ENCODE measurements around the gene LRMDA. TPM values are rescaled to one million over a fixed set of nuclear protein-coding genes. Genes with fewer than 3 reads are reported as not detected.

LRMDA gene
- polyA plus RNA-seq, 3 donors: 39.8 to 59.6 (median 56.4) TPM

DNA sequence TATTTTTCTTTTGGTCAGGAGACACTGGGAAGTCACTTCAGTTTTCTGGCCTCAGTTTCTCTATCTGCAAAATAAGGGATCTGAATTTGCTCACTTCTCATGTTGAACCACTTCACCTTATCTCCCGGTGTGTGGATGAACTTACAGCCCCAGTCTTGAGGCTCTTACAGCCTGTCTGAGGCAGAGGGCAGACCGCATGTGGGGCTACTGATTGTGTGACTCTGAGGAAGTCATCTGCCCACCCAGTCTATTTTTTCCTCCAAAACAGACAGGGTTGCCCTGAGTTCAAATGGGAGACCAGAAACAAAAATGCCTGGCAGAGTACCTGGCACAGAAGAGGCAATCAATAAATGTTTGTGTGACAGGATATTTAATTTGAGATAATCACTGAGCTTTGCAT is 78.3 kb downstream of the LRMDA start:
- TF ChIP-seq, protein P1, sequence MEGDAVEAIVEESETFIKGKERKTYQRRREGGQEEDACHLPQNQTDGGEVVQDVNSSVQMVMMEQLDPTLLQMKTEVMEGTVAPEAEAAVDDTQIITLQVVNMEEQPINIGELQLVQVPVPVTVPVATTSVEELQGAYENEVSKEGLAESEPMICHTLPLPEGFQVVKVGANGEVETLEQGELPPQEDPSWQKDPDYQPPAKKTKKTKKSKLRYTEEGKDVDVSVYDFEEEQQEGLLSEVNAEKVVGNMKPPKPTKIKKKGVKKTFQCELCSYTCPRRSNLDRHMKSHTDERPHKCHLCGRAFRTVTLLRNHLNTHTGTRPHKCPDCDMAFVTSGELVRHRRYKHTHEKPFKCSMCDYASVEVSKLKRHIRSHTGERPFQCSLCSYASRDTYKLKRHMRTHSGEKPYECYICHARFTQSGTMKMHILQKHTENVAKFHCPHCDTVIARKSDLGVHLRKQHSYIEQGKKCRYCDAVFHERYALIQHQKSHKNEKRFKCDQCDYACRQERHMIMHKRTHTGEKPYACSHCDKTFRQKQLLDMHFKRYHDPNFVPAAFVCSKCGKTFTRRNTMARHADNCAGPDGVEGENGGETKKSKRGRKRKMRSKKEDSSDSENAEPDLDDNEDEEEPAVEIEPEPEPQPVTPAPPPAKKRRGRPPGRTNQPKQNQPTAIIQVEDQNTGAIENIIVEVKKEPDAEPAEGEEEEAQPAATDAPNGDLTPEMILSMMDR (IDR thresholded peaks at IDR 0.05): no peak
- H3K36me3 Mint-ChIP-seq: peaks cover 9 to 25% of the 10 kb centered on the region in 2 donors
- no peaks in the 10 kb centered on the region for H3K27me3 ChIP-seq (ENCODE audit: control insufficient read depth in 2 of 2, insufficient read depth in 2 of 2, low read length in 2 of 2)
- peaks cover 61 to 76% of the 10 kb centered on the region in 2 donors for H3K4me1 ChIP-seq (ENCODE audit: control insufficient read depth in 1 of 2, insufficient read depth in 2 of 2, low read length in 2 of 2)
- peaks cover 0 to 3% (median 2%) of the 10 kb centered on the region in 7 donors for H3K9me3 Mint-ChIP-seq
- no peak overlapping the region for H2AFZ ChIP-seq (ENCODE audit: insufficient read depth, low read depth, low read length, poor library complexity, severe bottlenecking)
- peaks cover 78% of the 10 kb centered on the region for H3K79me2 ChIP-seq (ENCODE audit: insufficient read depth, low read length)
- H3K4me2 ChIP-seq (replicated peaks; ENCODE audit: extremely low read depth, low read length, poor library complexity, severe bottlenecking): no peak overlapping the region
- H3K27ac Mint-ChIP-seq: no peak overlapping the region
- no peak overlapping the region for H3K27ac ChIP-seq (ENCODE audit: low read depth in 1 of 2, low read length in 2 of 2)
- H3K4me3 Mint-ChIP-seq: no peak overlapping the region
- intact Hi-C loops (cut with micrococcal nuclease): loop anchor here (5.0 to 10.0 kb wide), 2 partner anchors 45 to 103 kb away; no protein-coding TSS in a partner anchor
- no peaks in the 10 kb centered on the region for H3K9me3 ChIP-seq (replicated peaks in 1 of 2; ENCODE audit: control insufficient read depth in 1 of 2, insufficient read depth in 1 of 2, low read length in 2 of 2)
- H3K9ac ChIP-seq (ENCODE audit: insufficient read depth, low read length, poor library complexity, severe bottlenecking): no peak overlapping the region
- H3K27me3 Mint-ChIP-seq (ENCODE audit: low read depth in 3 of 3): peaks cover 0 to 2% (median 2%) of the 10 kb centered on the region in 3 donors
- DNase-seq: no peak
- peaks cover 88% of the 10 kb centered on the region for H3K4me1 Mint-ChIP-seq
- H3K36me3 ChIP-seq (replicated peaks in 1 of 2; ENCODE audit: control insufficient read depth in 1 of 2, insufficient read depth in 2 of 2, low read length in 2 of 2): no peaks in the 10 kb centered on the region
- H3K4me3 ChIP-seq (replicated peaks in 1 of 3; ENCODE audit: low read depth in 2 of 3, low read length in 3 of 3): no peak overlapping the region
- 40% methylated on average over 1 of the region's 2 CpGs for WGBS (ENCODE audit: insufficient coverage)
- peaks cover 52% of the 10 kb centered on the region for H4K20me1 ChIP-seq (ENCODE audit: insufficient read depth, low read length)

DNA sequence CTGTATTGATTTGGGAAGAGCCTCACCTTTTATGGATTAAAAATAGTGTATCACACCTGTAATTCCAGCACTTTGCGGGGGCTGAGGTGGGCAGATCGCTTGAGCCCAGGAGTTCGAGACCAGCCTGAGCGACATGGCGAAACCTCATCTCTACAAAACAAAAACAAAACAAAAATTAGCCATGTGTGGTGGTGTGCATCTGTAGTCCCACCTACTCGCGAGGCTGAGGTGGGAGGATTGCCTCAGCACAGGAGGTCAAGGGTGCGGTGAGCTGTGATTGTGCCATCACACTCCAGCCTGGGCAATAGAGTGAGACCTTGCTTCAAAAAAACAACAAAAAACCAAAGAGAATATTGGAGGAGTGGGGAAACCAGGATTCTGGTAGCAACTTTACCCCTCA is 79.6 kb downstream of the LRMDA start:
- Mint-ChIP-seq H3K9me3 (peaks cover 0 to 4% (median 2%) of the 10 kb centered on the region in 7 donors), H3K27me3 (ENCODE audit: low read depth in 3 of 3) (peaks cover 0 to 2% (median 2%) of the 10 kb centered on the region in 3 donors), H3K4me1 (peaks cover 88% of the 10 kb centered on the region), H3K27ac (no peak overlapping the region), H3K4me3 (no peak overlapping the region), H3K36me3 (peaks cover 13 to 29% of the 10 kb centered on the region in 2 donors)
- H3K4me3 ChIP-seq (replicated peaks in 1 of 3; ENCODE audit: low read depth in 2 of 3, low read length in 3 of 3): no peak overlapping the region
- no peak overlapping the region for H3K9ac ChIP-seq (ENCODE audit: insufficient read depth, low read length, poor library complexity, severe bottlenecking)
- WGBS (ENCODE audit: insufficient coverage): no CpG with 5 or more reads among the region's 8 CpGs
- intact Hi-C loops (cut with micrococcal nuclease): loop anchor here (5.0 to 10.0 kb wide), 2 partner anchors 46 to 101 kb away; no protein-coding TSS in a partner anchor
- no peaks in the 10 kb centered on the region for H3K27me3 ChIP-seq (ENCODE audit: control insufficient read depth in 2 of 2, insufficient read depth in 2 of 2, low read length in 2 of 2)
- no peaks in the 10 kb centered on the region for H3K36me3 ChIP-seq (replicated peaks in 1 of 2; ENCODE audit: control insufficient read depth in 1 of 2, insufficient read depth in 2 of 2, low read length in 2 of 2)
- DNase-seq: no peak
- TF ChIP-seq, protein P1 (IDR thresholded peaks at IDR 0.05): no peak
- H3K4me2 ChIP-seq (replicated peaks; ENCODE audit: extremely low read depth, low read length, poor library complexity, severe bottlenecking): no peak overlapping the region
- no peak overlapping the region for H2AFZ ChIP-seq (ENCODE audit: insufficient read depth, low read depth, low read length, poor library complexity, severe bottlenecking)
- no peaks in the 10 kb centered on the region for H3K9me3 ChIP-seq (replicated peaks in 1 of 2; ENCODE audit: control insufficient read depth in 1 of 2, insufficient read depth in 1 of 2, low read length in 2 of 2)
- H4K20me1 ChIP-seq (ENCODE audit: insufficient read depth, low read length): peaks cover 44% of the 10 kb centered on the region
- H3K27ac ChIP-seq (ENCODE audit: low read depth in 1 of 2, low read length in 2 of 2): no peak overlapping the region
- peaks cover 87% of the 10 kb centered on the region for H3K79me2 ChIP-seq (ENCODE audit: insufficient read depth, low read length)
- peaks cover 67 to 79% of the 10 kb centered on the region in 2 donors for H3K4me1 ChIP-seq (ENCODE audit: control insufficient read depth in 1 of 2, insufficient read depth in 2 of 2, low read length in 2 of 2)

All from CD14-positive monocyte (primary cell).